ENCODE results near the gene ZCCHC2.

The ZCCHC2 gene

DNA sequence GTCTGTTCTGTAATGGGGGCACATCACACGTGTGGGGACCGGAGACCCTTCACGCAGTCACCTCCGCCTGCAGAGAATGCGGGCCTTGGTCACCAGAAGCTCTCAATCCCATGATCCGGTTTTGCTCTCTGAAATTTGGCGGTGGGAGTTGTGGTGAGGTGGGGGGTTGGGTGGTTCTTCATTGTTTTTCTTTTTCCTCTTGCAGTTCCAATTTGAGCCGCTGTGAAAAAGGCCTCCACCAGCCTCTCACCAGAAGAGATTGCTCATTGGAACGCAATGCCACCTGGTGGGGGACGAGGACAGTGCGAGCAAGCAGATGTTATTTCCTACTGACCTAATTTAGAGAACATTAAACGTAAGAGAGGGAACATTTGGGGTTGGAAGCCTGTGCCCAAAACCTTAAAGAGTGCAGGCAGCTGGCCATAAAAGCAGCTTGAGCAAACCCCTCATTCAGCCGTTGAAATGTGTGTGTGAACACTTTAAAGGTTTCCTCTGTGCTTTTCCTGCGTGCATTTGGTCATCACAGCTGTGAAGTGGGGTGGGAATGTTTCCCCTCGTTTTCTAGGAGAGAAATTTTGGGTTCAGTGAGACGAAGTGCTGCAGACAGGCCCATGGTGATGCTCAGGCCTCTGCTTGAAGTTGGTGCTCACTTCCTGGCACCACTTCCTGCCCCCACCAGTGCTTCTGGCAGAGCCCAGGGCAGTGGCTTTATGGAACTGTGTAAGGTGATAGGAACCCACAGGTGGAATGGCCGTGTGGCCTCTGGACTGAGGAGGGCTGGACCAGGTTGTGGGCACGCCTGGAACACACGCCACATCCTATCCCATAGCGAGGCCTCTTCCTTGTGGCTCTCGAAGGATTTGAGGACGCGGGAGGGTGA is 61.7 kb downstream of the ZCCHC2 start:
- peak; percentile 55 for DNase-seq

DNA sequence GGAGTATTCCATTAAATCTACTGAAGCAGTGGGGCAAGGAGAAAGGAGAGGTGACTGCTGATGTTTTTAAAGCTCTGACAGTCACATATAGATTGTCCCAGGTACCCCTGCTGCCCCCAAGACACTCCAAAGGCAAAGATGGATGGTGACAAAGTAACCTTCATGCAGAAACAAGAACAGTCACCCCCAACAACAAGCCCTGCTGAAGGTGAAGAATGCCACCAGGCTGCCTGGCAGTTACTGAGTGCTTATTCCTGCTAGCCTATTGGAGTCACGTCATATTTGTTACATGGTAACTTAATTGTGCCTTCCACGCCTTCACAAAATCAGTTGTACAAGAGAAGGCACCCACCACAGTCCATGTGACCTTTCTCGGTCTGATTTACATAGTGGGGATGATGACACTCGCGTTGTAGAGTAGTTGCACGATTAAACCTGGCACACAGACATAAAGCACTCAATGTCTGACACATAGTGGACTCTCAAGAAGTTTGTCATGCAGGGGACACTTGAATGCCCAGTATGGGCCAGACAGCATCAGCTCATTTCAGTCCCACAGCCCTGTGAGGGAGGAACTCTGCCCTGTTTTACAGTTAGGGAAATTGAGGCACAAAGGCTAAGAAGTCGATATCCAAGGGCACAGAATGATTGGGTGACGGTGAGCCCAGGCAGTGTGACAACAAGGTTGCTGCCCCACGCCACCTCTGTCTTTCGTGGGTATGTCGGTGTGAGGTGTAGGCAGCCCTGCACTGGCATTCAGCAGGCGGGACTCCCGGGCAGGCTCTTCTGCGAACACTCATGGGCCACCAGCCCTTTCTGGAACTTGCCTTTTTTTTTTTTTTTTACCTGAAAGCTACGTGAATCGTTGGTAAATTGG is 62.7 kb downstream of the ZCCHC2 start:
- DNase-seq: no peak

- DNase-seq: no peak
Observed at GRCh38 chr18:62586151-62586774, 63.4 kb downstream of the ZCCHC2 start.

GRCh38 chr18:62586781-62587487 is 64.1 kb downstream of the ZCCHC2 start:
- no peak for DNase-seq

DNA sequence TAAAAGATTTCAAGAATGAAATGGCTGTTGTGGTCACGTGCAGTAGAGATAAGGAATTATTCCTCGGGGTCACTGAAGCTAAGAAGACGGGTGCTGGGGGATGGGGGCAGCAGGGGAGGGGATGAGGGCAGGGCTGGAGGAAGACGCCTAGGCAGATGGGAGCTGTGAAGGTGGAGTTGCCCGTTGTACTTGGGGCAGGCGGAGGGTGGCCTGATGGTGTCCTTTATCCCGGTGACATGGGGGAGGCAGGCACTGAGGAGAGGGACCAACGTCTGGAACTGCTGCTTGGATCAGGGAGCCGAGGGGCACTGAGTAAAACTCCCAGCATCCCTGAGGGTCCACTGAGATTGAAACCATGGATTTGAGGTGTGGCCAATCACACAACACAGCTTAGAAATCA is 64.9 kb downstream of the ZCCHC2 start:
- no peak for DNase-seq

GRCh38 chr18:62588217-62588616 is 65.4 kb downstream of the ZCCHC2 start:
- no peak for DNase-seq

DNA sequence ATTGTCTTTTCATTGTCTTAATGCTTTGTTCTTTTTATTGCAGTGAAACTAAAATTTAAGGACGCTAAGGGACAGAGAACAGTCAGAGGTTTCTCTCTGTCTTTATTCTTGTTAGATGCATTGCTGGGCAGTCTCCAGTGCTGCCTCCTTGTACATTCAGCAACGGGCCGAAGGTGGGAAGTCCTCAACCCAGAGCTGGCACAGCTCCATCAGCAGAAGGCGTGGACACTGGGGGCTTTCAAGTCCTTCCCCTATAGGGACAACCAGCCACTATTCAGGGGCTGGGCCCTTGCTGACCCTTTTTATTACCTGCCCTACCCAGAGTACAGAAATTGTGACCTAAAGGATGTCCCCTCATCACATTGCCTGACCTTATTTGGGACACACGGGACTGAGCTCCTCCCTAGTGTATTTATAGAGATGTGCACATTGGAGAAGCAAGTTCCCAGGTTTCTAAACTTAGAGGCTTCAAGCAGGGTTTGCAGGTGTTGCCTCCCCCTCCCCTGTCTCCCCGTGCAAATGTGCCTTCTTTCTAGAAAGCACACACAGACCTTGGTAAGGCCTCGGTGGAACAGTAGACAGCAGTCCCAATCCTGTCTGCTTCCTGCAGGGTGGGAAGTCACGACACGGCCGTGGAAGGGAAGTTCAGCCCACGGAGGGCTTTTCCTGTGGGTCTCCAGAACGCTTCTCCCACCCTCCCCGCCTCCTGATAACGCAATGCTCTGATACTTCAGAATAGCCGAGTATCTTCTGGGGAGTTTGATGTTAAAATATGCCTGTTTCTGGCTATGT is 68.2 kb downstream of the ZCCHC2 start:
- no peak for DNase-seq

DNA sequence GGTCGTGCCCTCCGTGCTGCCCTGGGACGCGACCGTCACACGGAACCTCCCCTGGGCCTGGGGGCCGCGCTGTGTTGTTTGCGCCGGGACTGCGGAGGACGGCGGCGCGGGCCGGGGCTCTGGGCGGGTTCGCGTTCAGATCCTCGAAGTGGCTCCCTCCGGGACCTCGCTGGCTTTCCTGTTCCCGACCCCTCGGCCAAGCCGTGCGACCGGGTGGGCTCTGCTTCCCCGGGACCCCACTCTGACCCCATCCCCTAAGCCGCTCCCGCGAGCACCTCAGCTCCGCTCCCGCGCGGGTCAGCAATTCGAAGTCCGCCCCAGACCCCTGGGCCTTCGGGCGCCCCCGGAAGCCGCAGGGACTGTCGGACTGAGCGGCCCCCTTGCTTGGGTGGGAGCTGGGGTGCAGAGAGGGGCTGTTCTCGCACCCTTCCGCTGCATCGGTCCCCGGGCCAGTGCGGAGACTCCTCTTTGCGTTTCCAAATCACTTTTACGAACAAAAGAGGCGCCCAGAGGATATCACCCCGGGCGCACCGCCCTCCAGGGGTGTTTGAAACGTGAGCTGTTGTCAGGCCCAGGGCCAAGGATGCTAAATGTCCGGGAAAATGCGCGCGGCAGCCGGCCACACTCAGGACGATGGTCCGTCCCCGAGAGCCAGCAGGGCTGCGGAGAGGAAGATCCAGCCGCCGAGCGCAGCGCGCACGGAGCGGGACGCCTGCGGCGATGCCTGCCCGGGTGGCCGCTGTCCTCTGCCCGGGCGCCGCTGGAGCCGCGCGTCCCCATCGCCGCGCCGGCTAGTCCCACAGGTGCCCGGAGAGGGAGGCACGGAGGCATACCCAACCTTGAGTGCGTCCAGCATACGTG is 73.5 kb downstream of the ZCCHC2 start:
- no peak for DNase-seq

- DNase-seq: no peak
Observed at GRCh38 chr18:62601871-62602270, 79.0 kb downstream of the ZCCHC2 start.

- no peak for DNase-seq
Observed at GRCh38 chr18:62602706-62603105, 79.9 kb downstream of the ZCCHC2 start.

- DNase-seq: no peak
Observed at GRCh38 chr18:62603211-62603610, 80.4 kb downstream of the ZCCHC2 start.

GRCh38 chr18:62603979-62604378 is 81.2 kb downstream of the ZCCHC2 start:
- DNase-seq: no peak

GRCh38 chr18:62605685-62606084 is 82.9 kb downstream of the ZCCHC2 start:
- DNase-seq: no peak

DNA sequence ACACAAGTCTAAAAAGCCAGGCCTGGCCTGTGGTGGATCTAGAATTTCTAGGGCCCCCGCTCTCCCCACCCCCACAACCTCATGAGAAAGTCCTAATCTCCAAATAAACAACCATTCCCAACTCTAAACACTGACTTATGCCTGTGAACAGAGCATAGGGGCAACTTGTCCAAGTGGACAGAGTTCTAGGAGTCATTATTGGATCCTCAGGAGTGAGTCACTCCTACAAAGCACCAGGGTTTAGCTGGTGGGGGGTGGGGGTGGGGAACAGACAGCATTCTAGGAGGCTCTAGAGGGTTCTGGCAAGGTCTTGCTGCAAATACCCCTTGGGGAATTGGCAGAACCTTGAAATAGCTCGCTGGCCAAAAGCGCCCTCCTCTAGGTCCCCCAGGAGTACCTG is 83.3 kb downstream of the ZCCHC2 start:
- DNase-seq: no peak

DNA sequence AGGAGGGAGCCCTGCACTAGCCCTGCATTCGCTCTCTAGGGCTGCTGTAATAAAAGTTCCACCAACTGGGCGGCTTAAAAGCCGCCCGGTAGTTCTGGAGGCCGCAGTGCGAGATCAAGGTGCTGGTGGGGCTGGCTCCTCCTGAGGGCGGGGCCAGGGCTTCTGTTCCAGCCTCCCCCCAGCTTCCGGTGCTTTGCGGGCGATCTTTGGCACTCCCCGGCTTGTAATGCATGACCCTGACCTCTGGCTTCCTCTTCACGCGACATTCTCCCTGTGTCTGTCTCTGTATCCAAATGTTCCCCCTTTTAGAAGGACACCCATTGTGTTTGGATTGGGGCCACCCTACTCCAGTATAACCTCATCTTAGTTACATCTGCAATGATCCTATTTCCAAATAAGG is 84.5 kb downstream of the ZCCHC2 start:
- no peak for DNase-seq

- DNase-seq: no peak
Observed at GRCh38 chr18:62607708-62608428, 85.0 kb downstream of the ZCCHC2 start.

DNA sequence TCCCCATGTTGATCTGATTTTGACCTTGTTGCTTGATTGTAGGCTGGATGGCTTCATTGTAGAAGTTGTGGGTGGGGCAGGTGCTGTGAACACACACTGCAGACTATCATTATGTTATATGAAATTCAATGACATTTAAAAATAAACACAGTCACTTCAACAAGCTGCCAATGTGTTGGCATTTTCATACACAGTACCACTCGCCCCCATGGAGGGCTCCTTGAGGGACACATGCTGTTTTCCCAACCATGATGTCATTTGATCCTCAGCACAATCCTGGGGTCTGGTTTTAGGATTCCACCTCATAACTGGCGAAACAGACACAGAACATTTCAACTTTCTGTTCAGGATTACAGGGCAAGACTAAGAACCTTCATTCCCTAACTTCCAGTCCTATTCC is 86.9 kb downstream of the ZCCHC2 start:
- DNase-seq: no peak

DNA sequence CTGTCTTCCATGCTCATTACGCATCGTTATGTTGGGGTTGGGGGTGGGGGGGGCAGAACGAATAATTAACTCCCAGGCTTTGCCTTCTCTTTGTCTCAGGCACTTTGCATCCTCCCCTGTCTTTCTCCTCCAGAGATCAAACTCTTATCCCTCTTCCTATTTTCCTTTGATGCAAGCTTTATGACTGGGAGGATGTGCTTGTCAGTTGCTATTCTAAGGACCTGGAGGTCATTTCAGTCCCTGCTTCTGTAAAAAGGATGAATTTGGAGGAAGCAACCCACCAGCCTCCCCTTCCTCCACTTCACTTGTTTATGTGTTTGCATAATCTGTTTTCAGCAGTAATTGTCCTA is 87.5 kb downstream of the ZCCHC2 start:
- no peak for DNase-seq

- DNase-seq: no peak
Observed at GRCh38 chr18:62610701-62611411, 88.0 kb downstream of the ZCCHC2 start.
